ENCODE data around the gene PTGDS. TPM values are rescaled to one million over a fixed set of nuclear protein-coding genes. Genes with fewer than 3 reads are reported as not detected.

Gene PTGDS
- total and polyA plus RNA-seq, 2 experiments from 2014 or later = 0.25 TPM; not detected in 1

DNA sequence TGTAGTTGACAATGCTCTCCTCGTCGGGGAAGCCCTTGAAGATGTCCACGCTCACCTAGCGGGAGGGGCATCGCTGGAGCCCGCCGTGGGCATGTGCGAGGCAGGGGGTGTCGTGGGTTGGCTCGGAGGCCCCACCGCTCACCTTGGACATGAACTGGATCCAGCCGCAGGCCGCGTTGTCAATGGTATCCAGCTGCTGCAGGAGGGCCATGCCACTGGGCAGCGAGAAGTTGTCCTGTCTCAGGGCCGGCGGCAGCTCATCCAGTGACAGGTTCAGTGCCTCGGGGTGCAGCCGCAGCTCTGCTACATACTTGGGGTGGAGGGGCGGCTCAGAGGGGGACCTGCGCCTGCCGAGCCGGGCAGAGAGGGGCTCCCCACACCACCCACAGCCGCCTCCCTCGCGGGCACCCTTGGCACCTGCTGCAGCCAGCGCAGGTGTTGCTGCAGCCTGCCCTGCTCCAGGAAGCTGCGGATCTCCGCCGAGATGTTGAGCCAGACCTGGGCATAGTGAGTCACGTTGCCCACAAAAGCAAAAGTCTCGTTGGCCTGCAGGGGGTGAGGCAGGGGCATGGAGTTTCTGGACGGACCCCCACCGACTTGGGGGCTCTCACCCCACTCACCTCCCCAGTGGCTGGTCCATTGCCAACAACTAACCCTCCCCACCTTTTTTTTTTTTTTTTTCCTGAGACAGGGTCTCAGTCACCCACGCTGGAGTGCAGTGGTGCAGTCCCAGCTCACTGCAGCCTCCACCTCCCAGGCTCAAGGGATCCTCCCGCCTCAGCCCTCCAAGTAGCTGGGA is 41.7 kb downstream of the PTGDS start:
- no peak overlapping the region for H3K27ac ChIP-seq
- no peak overlapping the region for H3K4me2 ChIP-seq (ENCODE audit: unreplicated experiment)
- no peaks in the 10 kb centered on the region for H4K20me1 ChIP-seq (ENCODE audit: insufficient read depth)
- no peaks in the 10 kb centered on the region for H3K27me3 ChIP-seq (replicated peaks; ENCODE audit: insufficient read depth)
- H2AFZ ChIP-seq = no peak overlapping the region
- no peak for DNase-seq
- no peaks in the 10 kb centered on the region for H3K9me3 ChIP-seq (ENCODE audit: low read depth)
- no peaks in the 10 kb centered on the region for H3K36me3 ChIP-seq (ENCODE audit: low read depth)
- H3K4me1 ChIP-seq (ENCODE audit: insufficient read depth) = no peaks in the 10 kb centered on the region
- no peaks in the 10 kb centered on the region for H3F3A ChIP-seq (ENCODE audit: insufficient read depth)
- H3K9me2 ChIP-seq (ENCODE audit: insufficient read depth) = no peaks in the 10 kb centered on the region
- WGBS, 2 experiments (ENCODE audit: low coverage in 1 of 2, low lambda C conversion rate in 2 of 2, missing lambda C conversion rate in 2 of 2) = 88 to 95% methylated on average over 32 to 34 of the region's 36 CpGs
- in situ Hi-C loops (cut with MboI) = no loop called here
- no peak overlapping the region for H3K4me3 ChIP-seq
- no peak for TF ChIP-seq EZH2phosphoT487 (IDR thresholded peaks at IDR 0.05; ENCODE audit: insufficient read depth, low read depth)
- no peak for TF ChIP-seq EZH2 (IDR thresholded peaks at IDR 0.05; ENCODE audit: insufficient read depth, poor library complexity, severe bottlenecking)
- no peak overlapping the region for H3K9ac ChIP-seq
- H3K79me2 ChIP-seq (ENCODE audit: insufficient read depth) = no peaks in the 10 kb centered on the region

- Histone ChIP-seq H3F3A (ENCODE audit: insufficient read depth) (no peaks in the 10 kb centered on the region), H3K4me2 (ENCODE audit: unreplicated experiment) (no peak overlapping the region), H3K27ac (no peak overlapping the region), H4K20me1 (ENCODE audit: insufficient read depth) (no peaks in the 10 kb centered on the region), H3K4me3 (no peak overlapping the region), H3K27me3 (replicated peaks; ENCODE audit: insufficient read depth) (no peaks in the 10 kb centered on the region), H3K9me3 (ENCODE audit: low read depth) (no peaks in the 10 kb centered on the region), H3K9me2 (ENCODE audit: insufficient read depth) (no peaks in the 10 kb centered on the region), H3K9ac (no peak overlapping the region), H3K79me2 (ENCODE audit: insufficient read depth) (no peaks in the 10 kb centered on the region), H3K36me3 (ENCODE audit: low read depth) (no peaks in the 10 kb centered on the region), H2AFZ (no peak overlapping the region), H3K4me1 (ENCODE audit: insufficient read depth) (no peaks in the 10 kb centered on the region)
- in situ Hi-C loops (cut with MboI) = no loop called here
- 89 to 96% methylated on average over 17 to 34 of the region's 34 CpGs for WGBS, 2 experiments (ENCODE audit: low coverage in 1 of 2, low lambda C conversion rate in 2 of 2, missing lambda C conversion rate in 2 of 2)
- DNase-seq = no peak
- TF ChIP-seq EZH2phosphoT487 (IDR thresholded peaks at IDR 0.05; ENCODE audit: insufficient read depth, low read depth) = no peak
- TF ChIP-seq EZH2 (IDR thresholded peaks at IDR 0.05; ENCODE audit: insufficient read depth, poor library complexity, severe bottlenecking) = no peak
These were observed 42.8 kb downstream of the PTGDS start for GRCh38 chr9:137019891-137020683.

GRCh38 chr9:137020771-137021567 is 43.7 kb downstream of the PTGDS start:
- Histone ChIP-seq H3K4me1 (ENCODE audit: insufficient read depth) (no peaks in the 10 kb centered on the region), H3K27me3 (replicated peaks; ENCODE audit: insufficient read depth) (no peaks in the 10 kb centered on the region), H3F3A (ENCODE audit: insufficient read depth) (no peaks in the 10 kb centered on the region), H3K79me2 (ENCODE audit: insufficient read depth) (no peaks in the 10 kb centered on the region), H3K4me2 (ENCODE audit: unreplicated experiment) (no peak overlapping the region), H3K36me3 (ENCODE audit: low read depth) (no peaks in the 10 kb centered on the region), H2AFZ (no peak overlapping the region), H3K27ac (no peak overlapping the region), H3K9me2 (ENCODE audit: insufficient read depth) (no peaks in the 10 kb centered on the region), H3K9ac (no peak overlapping the region), H4K20me1 (ENCODE audit: insufficient read depth) (no peaks in the 10 kb centered on the region), H3K4me3 (no peak overlapping the region), H3K9me3 (ENCODE audit: low read depth) (no peaks in the 10 kb centered on the region)
- no peak for TF ChIP-seq EZH2 (IDR thresholded peaks at IDR 0.05; ENCODE audit: insufficient read depth, poor library complexity, severe bottlenecking)
- TF ChIP-seq EZH2phosphoT487 (IDR thresholded peaks at IDR 0.05; ENCODE audit: insufficient read depth, low read depth) = no peak
- WGBS, 2 experiments (ENCODE audit: low coverage in 1 of 2, low lambda C conversion rate in 2 of 2, missing lambda C conversion rate in 2 of 2) = 92 to 94% methylated on average over 31 to 32 of the region's 32 CpGs
- in situ Hi-C loops (cut with MboI) = no loop called here
- no peak for DNase-seq

- Histone ChIP-seq H3K9ac (no peak overlapping the region), H3K27me3 (replicated peaks; ENCODE audit: insufficient read depth) (no peaks in the 10 kb centered on the region), H3F3A (ENCODE audit: insufficient read depth) (no peaks in the 10 kb centered on the region), H3K4me3 (no peak overlapping the region), H3K4me2 (ENCODE audit: unreplicated experiment) (no peak overlapping the region), H3K9me2 (ENCODE audit: insufficient read depth) (no peaks in the 10 kb centered on the region), H2AFZ (no peak overlapping the region), H3K27ac (no peak overlapping the region), H3K9me3 (ENCODE audit: low read depth) (no peaks in the 10 kb centered on the region), H3K4me1 (ENCODE audit: insufficient read depth) (no peaks in the 10 kb centered on the region), H3K79me2 (ENCODE audit: insufficient read depth) (no peaks in the 10 kb centered on the region), H3K36me3 (ENCODE audit: low read depth) (no peaks in the 10 kb centered on the region), H4K20me1 (ENCODE audit: insufficient read depth) (no peaks in the 10 kb centered on the region)
- WGBS, 2 experiments (ENCODE audit: low coverage in 1 of 2, low lambda C conversion rate in 2 of 2, missing lambda C conversion rate in 2 of 2) = 94 to 98% methylated on average over 4 to 6 of the region's 6 CpGs
- no peak for DNase-seq
- in situ Hi-C loops (cut with MboI) = no loop called here
- no peak for TF ChIP-seq EZH2 (IDR thresholded peaks at IDR 0.05; ENCODE audit: insufficient read depth, poor library complexity, severe bottlenecking)
- no peak for TF ChIP-seq EZH2phosphoT487 (IDR thresholded peaks at IDR 0.05; ENCODE audit: insufficient read depth, low read depth)
These were observed 44.3 kb downstream of the PTGDS start for GRCh38 chr9:137021568-137021978.
